ENCODE results near the gene SLC6A7.

DNA sequence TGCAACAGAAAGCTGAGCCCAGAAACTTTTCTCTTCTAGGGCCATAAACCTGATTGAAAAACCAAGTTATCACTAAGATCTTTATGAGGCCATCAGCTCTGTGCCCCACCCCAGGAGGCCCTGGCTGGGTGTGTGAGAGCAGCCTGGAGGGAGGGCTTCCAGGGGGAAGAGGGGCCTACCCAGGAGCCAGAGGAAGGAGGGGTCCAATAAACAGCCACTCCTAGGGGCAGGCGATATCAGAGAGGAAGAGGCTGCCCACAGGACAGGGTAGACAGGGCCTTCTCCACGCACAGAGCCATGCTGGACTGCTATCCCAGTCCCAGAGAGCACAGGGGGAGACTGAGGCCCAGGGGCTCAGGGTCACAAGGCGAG lies 27.7 kb upstream of the SLC6A7 start:
- TF ChIP-seq POLR2A (IDR thresholded peaks at IDR 0.05) (no peak), CTCF (IDR thresholded peaks at IDR 0.05) (no peak), EP300 (IDR thresholded peaks at IDR 0.05) (no peak), POLR2AphosphoS5 (IDR thresholded peaks at IDR 0.05) (no peak)

Data from stomach (tissue), 4 donors.